H1 (cell line): ENCODE results near the gene MTFR2. TPM values are rescaled to one million over a fixed set of nuclear protein-coding genes. Genes with fewer than 3 reads are reported as not detected.

Experiments
- CTCF ChIA-PET: fragments of 300-600 bp; sonication (Branson Sonifier 250); formaldehyde crosslinking; loops from one replicate; lab custom pipeline; 2021; ENCODE audit not compliant: partially characterized antibody; lab: Charles Lee
- POLR2A ChIA-PET: fragments of 300-600 bp; sonication (Branson Sonifier 250); formaldehyde crosslinking; loops from one replicate; lab custom pipeline; 2021; ENCODE audit warnings: inconsistent platforms; ENCODE audit not compliant: partially characterized antibody; lab: Charles Lee
- DNase-seq, 2 experiments: peaks; one replicate each; pipeline versions ENCODE4 v3.0.0 to v3.0.0-alpha.2; 2010 to 2022; ENCODE audit warnings: low spot score in 2 of 2, low read depth in 1 of 2, mixed read lengths in 1 of 2
- FAIRE-seq: peaks from 2 replicates; lab custom pipeline; 2011; peaks lifted over from hg19 to GRCh38; lab: Jason Lieb, UNC
- H2AFZ ChIP-seq: 2 replicates; pipeline ENCODE4 v1.8.1; 2012; ENCODE audit warnings: low read length, inconsistent platforms
- H2AK5ac ChIP-seq: 2 replicates; pipeline ENCODE4 v1.6.1; 2013; ENCODE audit warnings: low read depth, low read length
- H2BK120ac ChIP-seq: replicated peaks from 2 replicates; pipeline ENCODE3; 2013; ENCODE audit warnings: low read depth, low read length, inconsistent platforms
- H2BK12ac ChIP-seq: 2 replicates; pipeline ENCODE4 v1.6.1; 2013; ENCODE audit warnings: low read depth, low read length
- H2BK15ac ChIP-seq: 2 replicates; pipeline ENCODE4 v1.6.1; 2013; ENCODE audit warnings: low read length
- H2BK20ac ChIP-seq: 2 replicates; pipeline ENCODE4 v1.6.1; 2013; ENCODE audit warnings: low read length
- H2BK5ac ChIP-seq: 2 replicates; pipeline ENCODE4 v1.6.1; 2013; ENCODE audit warnings: low read depth, low read length
- H3K14ac ChIP-seq: 2 replicates; pipeline ENCODE4 v1.6.1; 2013; ENCODE audit warnings: inconsistent platforms; ENCODE audit not compliant: insufficient read length
- H3K18ac ChIP-seq: 2 replicates; pipeline ENCODE4 v1.6.1; 2013; ENCODE audit warnings: low read length; ENCODE audit errors: extremely low read depth
- H3K23ac ChIP-seq: 2 replicates; pipeline ENCODE4 v1.6.1; 2013; ENCODE audit warnings: inconsistent platforms; ENCODE audit not compliant: insufficient read length
- H3K23me2 ChIP-seq: 2 replicates; pipeline ENCODE4 v1.6.1; 2013; ENCODE audit warnings: low read depth, low read length
- H3K27ac ChIP-seq: 2 replicates; pipeline ENCODE4 v1.6.1; 2011; ENCODE audit warnings: low read depth, low read length, inconsistent platforms
- H3K27me3 ChIP-seq, 4 experiments: replicated peaks in 1 of 4; 1 replicate in 1 of 4; 2 replicates in 3 of 4; pipeline versions ENCODE4 v1.6.1 to v1.8.1; 2011 to 2013; ENCODE audit warnings: low read length in 3 of 4, mild to moderate bottlenecking in 3 of 4, inconsistent platforms in 2 of 4, mixed read lengths in 2 of 4, moderate library complexity in 1 of 4; ENCODE audit not compliant: control insufficient read depth in 3 of 4, insufficient read depth in 3 of 4; ENCODE audit errors: extremely low read depth in 1 of 4
- H3K36me3 ChIP-seq, 4 experiments: 2 replicates each; pipeline versions ENCODE4 v1.6.1 to v1.8.1; 2011 to 2013; ENCODE audit warnings: mild to moderate bottlenecking in 4 of 4, low read length in 3 of 4, moderate library complexity in 2 of 4, control low read depth in 1 of 4, inconsistent platforms in 1 of 4; ENCODE audit not compliant: insufficient read depth in 4 of 4, control insufficient read depth in 2 of 4
- H3K4ac ChIP-seq: replicated peaks from 2 replicates; pipeline ENCODE3; 2013; ENCODE audit warnings: low read length, low read depth, mixed read lengths, inconsistent platforms; ENCODE audit not compliant: insufficient read length
- H3K4me1 ChIP-seq, 4 experiments: replicated peaks in 1 of 4; 1 replicate in 1 of 4; 2 replicates in 3 of 4; pipeline versions ENCODE4 v1.6.1 to v1.8.1; 2011 to 2013; ENCODE audit warnings: low read length in 3 of 4, inconsistent platforms in 2 of 4, mixed read lengths in 1 of 4; ENCODE audit not compliant: insufficient read depth in 4 of 4, control insufficient read depth in 3 of 4
- H3K4me2 ChIP-seq, 2 experiments: 2 replicates each; pipeline versions ENCODE4 v1.6.1 to v1.8.1; 2011 to 2013; ENCODE audit warnings: low read depth in 2 of 2, low read length in 2 of 2, control low read depth in 1 of 2, inconsistent platforms in 1 of 2, mild to moderate bottlenecking in 1 of 2; ENCODE audit not compliant: insufficient read depth in 1 of 2
- H3K4me3 ChIP-seq, 4 experiments: fragments of 200-600, 300-600 bp in 1 of 4; sonication (generic), shearing (Covaris generic), sonication (Bioruptor Twin) in 1 of 4; 2 replicates each; pipeline versions ENCODE4 v1.5.1 to v1.8.1; 2011 to 2016; ENCODE audit warnings: low read length in 4 of 4, low read depth in 3 of 4, control low read depth in 2 of 4, inconsistent platforms in 2 of 4, mild to moderate bottlenecking in 2 of 4, mixed read lengths in 1 of 4, moderate library complexity in 1 of 4; ENCODE audit not compliant: insufficient read depth in 2 of 4; ENCODE audit errors: extremely low read depth in 1 of 4
- H3K56ac ChIP-seq: replicated peaks from 2 replicates; pipeline ENCODE3; 2013; ENCODE audit warnings: low read depth, mild to moderate bottlenecking, mixed read lengths, low read length, inconsistent platforms; ENCODE audit not compliant: insufficient read length
- H3K79me1 ChIP-seq: 2 replicates; pipeline ENCODE4 v1.6.1; 2013; ENCODE audit warnings: low read depth, low read length, control low read depth
- H3K79me2 ChIP-seq, 2 experiments: 2 replicates each; pipeline versions ENCODE4 v1.6.1 to v1.8.1; 2012 to 2013; ENCODE audit warnings: low read length in 2 of 2, mild to moderate bottlenecking in 2 of 2, inconsistent platforms in 1 of 2; ENCODE audit not compliant: insufficient read depth in 2 of 2, control insufficient read depth in 1 of 2
- H3K9ac ChIP-seq, 4 experiments: replicated peaks in 1 of 4; 1 replicate in 1 of 4; 2 replicates in 3 of 4; pipeline versions ENCODE4 v1.6.1 to v1.8.1; 2011 to 2013; ENCODE audit warnings: low read depth in 3 of 4, low read length in 3 of 4, control low read depth in 2 of 4, mild to moderate bottlenecking in 2 of 4, moderate library complexity in 2 of 4, inconsistent platforms in 1 of 4; ENCODE audit errors: extremely low read depth in 1 of 4
- H3K9me3 ChIP-seq, 2 experiments: 2 replicates each; pipeline versions ENCODE4 v1.6.1 to v1.8.1; 2012 to 2013; ENCODE audit warnings: mild to moderate bottlenecking in 2 of 2, moderate library complexity in 2 of 2, control low read depth in 1 of 2, inconsistent platforms in 1 of 2, low read depth in 1 of 2, low read length in 1 of 2, mixed read lengths in 1 of 2; ENCODE audit not compliant: insufficient read depth in 2 of 2
- H4K20me1 ChIP-seq, 2 experiments: replicated peaks in 1 of 2; 2 replicates each; pipeline versions ENCODE3 to v1.8.1; 2011 to 2013; ENCODE audit warnings: inconsistent platforms in 2 of 2, low read length in 2 of 2, mild to moderate bottlenecking in 1 of 2; ENCODE audit not compliant: insufficient read depth in 2 of 2, control insufficient read depth in 1 of 2
- H4K5ac ChIP-seq: 2 replicates; pipeline ENCODE4 v1.6.1; 2013; ENCODE audit warnings: low read length, low read depth, mixed read lengths, inconsistent platforms; ENCODE audit not compliant: insufficient read length
- H4K8ac ChIP-seq: 2 replicates; pipeline ENCODE4 v1.8.0; 2013; ENCODE audit warnings: mild to moderate bottlenecking, moderate library complexity, low read length, inconsistent platforms; ENCODE audit not compliant: insufficient read depth; ENCODE audit errors: extremely low read depth
- H4K91ac ChIP-seq: replicated peaks from 2 replicates; pipeline ENCODE3; 2013; ENCODE audit warnings: low read length, mixed read lengths, inconsistent platforms; ENCODE audit not compliant: insufficient read length
- ASH2L ChIP-seq: fragments of 200-600, 300-600 bp; sonication (generic); IDR thresholded peaks from one replicate; pipeline ENCODE4 v1.7.1; 2017; ENCODE audit warnings: low read length
- BRCA1 ChIP-seq: IDR thresholded peaks from 2 replicates; pipeline ENCODE4 v1.6.1; 2012; ENCODE audit warnings: low read depth, low read length, improper control_type of control experiment
- CEBPB ChIP-seq: IDR thresholded peaks from 2 replicates; pipeline ENCODE4 v1.6.1; 2012; ENCODE audit warnings: low read depth, low read length
- CREB1 ChIP-seq: IDR thresholded peaks from 2 replicates; pipeline ENCODE4 v1.6.1; 2012; ENCODE audit warnings: inconsistent platforms
- GABPA ChIP-seq: IDR thresholded peaks from 2 replicates; pipeline ENCODE4 v1.6.1; 2011; ENCODE audit warnings: mild to moderate bottlenecking, low read length, moderate library complexity, borderline replicate concordance; ENCODE audit not compliant: insufficient read depth
- GTF2F1 ChIP-seq: IDR thresholded peaks from 2 replicates; pipeline ENCODE4 v1.6.1; 2012; ENCODE audit warnings: low read depth, low read length, improper control_type of control experiment, borderline replicate concordance
- MAFK ChIP-seq: IDR thresholded peaks from 2 replicates; pipeline ENCODE4 v1.6.1; 2012; ENCODE audit warnings: low read depth, mild to moderate bottlenecking, improper control_type of control experiment, low read length
- MAX ChIP-seq: IDR thresholded peaks from 2 replicates; pipeline ENCODE4 v1.6.1; 2012; ENCODE audit warnings: inconsistent platforms
- NANOG ChIP-seq: IDR thresholded peaks from 2 replicates; pipeline ENCODE4 v1.6.1; 2011; ENCODE audit warnings: low read length, low read depth, mild to moderate bottlenecking, inconsistent platforms; ENCODE audit not compliant: insufficient read depth, poor library complexity, severe bottlenecking
- RBBP5 ChIP-seq: IDR thresholded peaks from 2 replicates; pipeline ENCODE4 v1.7.1; 2012; ENCODE audit warnings: low read depth, mild to moderate bottlenecking, inconsistent platforms, low read length, moderate library complexity, borderline replicate concordance
- RXRA ChIP-seq: IDR thresholded peaks from 2 replicates; pipeline ENCODE4 v1.6.1; 2011; ENCODE audit warnings: low read depth, mild to moderate bottlenecking, low read length, moderate library complexity; ENCODE audit not compliant: insufficient read depth
- SRF ChIP-seq: IDR thresholded peaks from 2 replicates; pipeline ENCODE4 v1.6.1; 2011; ENCODE audit warnings: mild to moderate bottlenecking, low read depth, low read length, moderate library complexity
- USF2 ChIP-seq: IDR thresholded peaks from 2 replicates; pipeline ENCODE4 v1.6.1; 2011; ENCODE audit warnings: low read length, improper control_type of control experiment
- WGBS, 2 experiments: shearing (Covaris generic) in 1 of 2; methylation state at CpG; one replicate each; pipeline versions ENCODE4 v1.1.6 to v1.1.7; 2013 to 2015; ENCODE audit warnings: low lambda C conversion rate in 2 of 2, mixed read lengths in 2 of 2, inconsistent platforms in 1 of 2, low coverage in 1 of 2, missing lambda C conversion rate in 1 of 2; ENCODE audit not compliant: insufficient replicate concordance in 2 of 2, insufficient coverage in 1 of 2, insufficient read length in 1 of 2; ENCODE audit errors: extremely low coverage in 1 of 2, missing lambda C conversion rate in 1 of 2; 5-methylcytosine and 5-hydroxymethylcytosine counted together
- polyA plus RNA-seq, 7 experiments: library from polyadenylated mRNA; depleted of rRNA in 3 of 7; stranded (reverse) in 5 of 7; unstranded in 2 of 7; fragments of >200 nt in 5 of 7; fragments of 200-250 nt in 2 of 7; gene quantifications; 1 replicate in 5 of 7; 2 replicates in 1 of 7; 4 replicates in 1 of 7; pipeline versions ENCODE4 v1.2.1 to v1.2.3, GENCODE V29; 2011 to 2013; ENCODE audit warnings: missing spikeins in 2 of 7, mixed read lengths in 2 of 7
- total RNA-seq: library from RNA; stranded (reverse); fragmentation: NEBNext Ultra II Directional; extraction: Animal tissue kit (Norgen Biotek cat#: 25700); gene quantifications from 2 replicates; pipeline ENCODE4 v1.2.1, GENCODE V29; 2021

Gene MTFR2
- total and polyA plus RNA-seq, 2 of the 8 experiments (the other 6 are each of a cell fraction or from before 2014, with no cell fraction given) = 8.5 to 10.7 TPM

GRCh38 chr6:136249336-136249735 lies 775 bp downstream of the MTFR2 start:
- Histone ChIP-seq H3K14ac (no peak overlapping the region), H3K27me3 (no peaks in the 10 kb centered on the region), H3K79me2 (peaks cover 0 to 6% of the 10 kb centered on the region in 2 experiments; a peak in 2 of 4 replicates), H3K27ac (no peak overlapping the region), H3K18ac (no peak overlapping the region), H2AK5ac (no peak overlapping the region), H3K9ac (peak overlapping the region; percentile 34 to 65 (median 50)), H4K91ac (no peak overlapping the region), H3K4me2 (peak overlapping the region; percentile 86 to 95), H4K5ac (no peak overlapping the region), H2BK120ac (no peak overlapping the region), H2BK12ac (no peak overlapping the region), H3K23ac (no peak overlapping the region), H4K20me1 (no peaks in the 10 kb centered on the region), H3K4me3 (peak overlapping the region; percentile 70 to 97 (median 82)), H2BK20ac (no peak overlapping the region), H3K23me2 (peaks cover 2% of the 10 kb centered on the region; the same call in 1 of the 2 replicates), H3K4me1 (peaks cover 0 to 3% (median 0%) of the 10 kb centered on the region in 4 experiments; a peak in 2 of 7 replicates), H3K4ac (no peak overlapping the region), H3K9me3 (no peaks in the 10 kb centered on the region), H4K8ac (no peak overlapping the region), H2BK5ac (0 out of 2 replicates have a peak overlapping the region, but pooled peaks have one; percentile 14), H3K36me3 (peaks cover 0 to 2% (median 0%) of the 10 kb centered on the region in 4 experiments; a peak in 2 of 8 replicates), H3K79me1 (no peaks in the 10 kb centered on the region), H2AFZ (no peak overlapping the region), H3K56ac (no peak overlapping the region), H2BK15ac (no peak overlapping the region)
- 27% methylated on average over 6 of the region's 6 CpGs; no CpG with 5 or more reads in 1 of the 2 experiments for WGBS, 2 experiments
- CTCF ChIA-PET = interaction anchor here (1.4 to 1.6 kb wide), 2 partner anchors 12 to 88 kb away, joined by 3 to 5 read pairs; no protein-coding TSS in a partner anchor
- POLR2A ChIA-PET = interaction anchor here (1.3 to 11.1 kb wide), 2 partner anchors 15 to 39 kb away, joined by 4 to 115 read pairs; partner anchors contain the start of gene BCLAF1
- no peak for DNase-seq
- FAIRE-seq = no peak
- no peak for TF ChIP-seq GABPA
- TF ChIP-seq NANOG = no peak
- no peak for TF ChIP-seq MAFK
- no peak for TF ChIP-seq RXRA
- TF ChIP-seq MAX = no peak
- no peak for TF ChIP-seq RBBP5
- TF ChIP-seq SRF = no peak
- no peak for TF ChIP-seq GTF2F1
- no peak for TF ChIP-seq CEBPB
- TF ChIP-seq BRCA1 = no peak
- no peak for TF ChIP-seq ASH2L
- no peak for TF ChIP-seq CREB1
- no peak for TF ChIP-seq USF2
